DND-41 (cell line): ENCODE data around the gene PEX5L.

Experiments
- ATAC-seq: fragments of 200-7000 bp; cut with Tn5 transposase; 3 replicates; pipeline ENCODE4 v1.9.1; 2021; ENCODE audit warnings: low read depth; ENCODE audit not compliant: insufficient read depth
- DNase-seq: peaks from one replicate; pipeline ENCODE4 v3.0.0-alpha.2; 2020
- H2AFZ ChIP-seq: 2 replicates; pipeline ENCODE4 v1.6.0; 2012; ENCODE audit warnings: low read depth, low read length
- H3K27ac ChIP-seq: 2 replicates; pipeline ENCODE4 v1.5.1; 2012; ENCODE audit warnings: low read length, inconsistent platforms
- H3K27me3 ChIP-seq: fragments of 200-600 bp; sonication (generic); 2 replicates; pipeline ENCODE4 v1.6.0; 2012; ENCODE audit warnings: low read length, mild to moderate bottlenecking, inconsistent platforms; ENCODE audit not compliant: insufficient read depth, poor library complexity
- H3K36me3 ChIP-seq: 2 replicates; pipeline ENCODE4 v1.5.1; 2012; ENCODE audit warnings: low read length, inconsistent platforms; ENCODE audit not compliant: insufficient read depth
- H3K4me1 ChIP-seq: 2 replicates; pipeline ENCODE4 v1.5.1; 2012; ENCODE audit warnings: mild to moderate bottlenecking, low read length; ENCODE audit not compliant: insufficient read depth
- H3K4me2 ChIP-seq: 2 replicates; pipeline ENCODE4 v1.6.0; 2012; ENCODE audit warnings: mild to moderate bottlenecking, moderate library complexity, low read length, inconsistent platforms; ENCODE audit not compliant: insufficient read depth
- H3K4me3 ChIP-seq, 2 experiments: fragments of 200-600 bp in 1 of 2; shearing (Covaris generic) in 1 of 2; 2 replicates each; pipeline ENCODE4 v1.5.1; 2012 to 2016; ENCODE audit warnings: inconsistent platforms in 2 of 2, low read length in 2 of 2, mild to moderate bottlenecking in 2 of 2, low read depth in 1 of 2, moderate library complexity in 1 of 2
- H3K79me2 ChIP-seq: 2 replicates; pipeline ENCODE4 v1.6.0; 2012; ENCODE audit warnings: low read length, inconsistent platforms; ENCODE audit not compliant: insufficient read depth
- H3K9ac ChIP-seq: 2 replicates; pipeline ENCODE4 v1.6.0; 2012; ENCODE audit warnings: low read depth, mild to moderate bottlenecking, inconsistent platforms, low read length, moderate library complexity
- H3K9me3 ChIP-seq: 2 replicates; pipeline ENCODE4 v1.5.1; 2012; ENCODE audit warnings: low read length, moderate library complexity, mild to moderate bottlenecking, inconsistent platforms; ENCODE audit not compliant: insufficient read depth, severe bottlenecking
- H4K20me1 ChIP-seq: 2 replicates; pipeline ENCODE4 v1.6.0; 2012; ENCODE audit warnings: low read length; ENCODE audit not compliant: insufficient read depth
- CTCF ChIP-seq: IDR thresholded peaks from 2 replicates; pipeline ENCODE4 v1.5.1; 2012; ENCODE audit warnings: borderline replicate concordance, low read length, moderate library complexity, mild to moderate bottlenecking; ENCODE audit not compliant: poor library complexity, severe bottlenecking; ENCODE audit errors: extremely low read depth
- EZH2 ChIP-seq: IDR thresholded peaks from 3 replicates; pipeline ENCODE4 v1.6.1; 2012; ENCODE audit warnings: borderline replicate concordance, low read depth, mild to moderate bottlenecking, moderate library complexity, low read length, inconsistent platforms; ENCODE audit not compliant: severe bottlenecking

PEX5L gene

GRCh38 chr3:179921500-179921899 is 115.2 kb downstream of the PEX5L start:
- Histone ChIP-seq H4K20me1 (no peaks in the 10 kb centered on the region), H3K4me2 (no peak overlapping the region), H2AFZ (no peak overlapping the region), H3K79me2 (peaks cover 10% of the 10 kb centered on the region; the same call in 1 of the 2 replicates), H3K9ac (no peak overlapping the region), H3K27me3 (no peaks in the 10 kb centered on the region), H3K9me3 (no peaks in the 10 kb centered on the region), H3K27ac (peak overlapping the region; percentile 29; the same call in 1 of the 2 replicates), H3K36me3 (peaks cover 18% of the 10 kb centered on the region; the same call in 1 of the 2 replicates), H3K4me3 (no peak overlapping the region), H3K4me1 (no peaks in the 10 kb centered on the region)
- no peak for DNase-seq
- 0 out of 3 replicates have a peak, but pooled peaks have one; percentile 31 for ATAC-seq
- no peak for TF ChIP-seq EZH2
- TF ChIP-seq CTCF, result no peak

DNA sequence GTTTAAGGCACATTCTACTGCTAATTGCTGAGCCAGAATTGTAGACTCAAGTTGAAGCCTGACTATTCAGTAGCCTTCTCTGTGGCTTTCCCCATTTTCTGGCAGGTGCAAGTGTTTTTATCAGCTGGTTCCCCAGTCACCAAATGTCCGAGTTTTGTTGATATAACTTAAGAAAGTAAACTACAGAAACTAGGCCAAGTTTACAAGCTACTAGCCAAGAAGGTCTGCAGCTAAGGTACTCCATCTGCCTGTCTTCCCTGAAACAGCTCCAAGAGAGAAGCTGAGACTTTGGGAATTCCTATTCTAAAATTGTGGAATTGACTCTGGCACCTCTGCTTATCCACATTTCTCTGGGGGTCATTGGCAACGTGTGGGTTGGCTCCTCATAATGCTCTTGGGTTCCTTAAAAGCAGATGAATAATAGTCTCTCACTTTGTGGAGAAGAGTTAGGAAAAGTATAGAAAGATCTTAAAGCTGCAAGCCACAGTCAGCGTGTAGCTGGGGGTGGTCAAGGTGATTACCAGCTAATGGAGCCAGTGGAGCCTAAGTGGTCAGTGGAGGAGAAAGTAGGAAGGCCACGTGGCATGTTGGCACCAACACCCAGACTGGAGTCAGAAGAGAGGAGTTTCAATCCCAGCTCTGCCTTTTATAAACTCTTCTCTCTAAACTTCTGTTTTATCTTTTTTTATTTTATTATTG is 128.8 kb downstream of the PEX5L start:
- no peak overlapping the region for H3K9ac ChIP-seq
- H3K27me3 ChIP-seq, result no peaks in the 10 kb centered on the region
- H4K20me1 ChIP-seq, result no peaks in the 10 kb centered on the region
- no peaks in the 10 kb centered on the region for H3K9me3 ChIP-seq
- H3K36me3 ChIP-seq, result peaks cover 16% of the 10 kb centered on the region; the same call in 1 of the 2 replicates
- ATAC-seq (no peak), DNase-seq (no peak)
- no peak overlapping the region for H3K4me2 ChIP-seq
- TF ChIP-seq EZH2 (no peak), CTCF (no peak)
- no peaks in the 10 kb centered on the region for H3K4me1 ChIP-seq
- no peak overlapping the region for H3K4me3 ChIP-seq
- H3K79me2 ChIP-seq, result peaks cover 2% of the 10 kb centered on the region; the same call in 1 of the 2 replicates
- no peak overlapping the region for H2AFZ ChIP-seq
- no peak overlapping the region; the same call in 1 of the 2 replicates for H3K27ac ChIP-seq

- Histone ChIP-seq H2AFZ (no peak overlapping the region), H3K36me3 (peaks cover 6% of the 10 kb centered on the region; the same call in 1 of the 2 replicates), H3K27ac (no peak overlapping the region), H3K9me3 (no peaks in the 10 kb centered on the region), H3K4me2 (no peak overlapping the region), H4K20me1 (no peaks in the 10 kb centered on the region; the same call in 1 of the 2 replicates), H3K9ac (no peak overlapping the region), H3K4me1 (no peaks in the 10 kb centered on the region), H3K27me3 (no peaks in the 10 kb centered on the region), H3K79me2 (no peaks in the 10 kb centered on the region; the same call in 1 of the 2 replicates), H3K4me3 (no peak overlapping the region)
- no peak for DNase-seq
- no peak for ATAC-seq
- TF ChIP-seq CTCF (no peak), EZH2 (no peak)
These were observed 134.7 kb downstream of the PEX5L start for GRCh38 chr3:179902061-179902460.
